Measurements from ENCODE around the gene ACSBG1. TPM values are rescaled to one million over a fixed set of nuclear protein-coding genes. Genes with fewer than 3 reads are reported as not detected.

Gene ACSBG1
- total and polyA plus RNA-seq, 10 of the 15 experiments (the other 5 are each of a cell fraction or from before 2014, with no cell fraction given) = 0.11 to 0.75 (median 0.42) TPM

GRCh38 chr15:78155355-78155939 lies 78.9 kb downstream of the ACSBG1 start:
- BruUV-seq (replicated peaks) = no TSS peak
- in situ Hi-C loops (cut with MboI) = loop anchor here (25.0 kb wide), 1 partner anchor 832 kb away; no protein-coding TSS in a partner anchor
- RAD21 ChIA-PET (ENCODE audit: unreplicated experiment) = interaction anchor here (0.8 to 3.1 kb wide), 6 partner anchors 10 to 40 kb away, joined by 3 to 18 read pairs (median 5); no protein-coding TSS in a partner anchor

More at GRCh38 chr15:78155355-78155939, 78.9 kb downstream of the ACSBG1 start:
- Histone ChIP-seq H3K9ac (ENCODE audit: control insufficient read depth, insufficient read depth, low read length) (no peak overlapping the region), H2AFZ (ENCODE audit: control insufficient read depth, low read depth, low read length) (no peak overlapping the region), H3K27ac (ENCODE audit: control insufficient read depth, insufficient read depth) (no peak overlapping the region), H3K4me3 (no peak overlapping the region), H3K27me3 (replicated peaks in 1 of 2; ENCODE audit: control insufficient read depth in 2 of 2, insufficient read depth in 2 of 2, low read length in 1 of 2) (no peaks in the 10 kb centered on the region), H3K36me3 (ENCODE audit: control insufficient read depth in 2 of 2, insufficient read depth in 2 of 2, low read length in 1 of 2) (peaks cover 4 to 26% of the 10 kb centered on the region in 2 experiments), H3K4me2 (ENCODE audit: control insufficient read depth, insufficient read depth) (no peak overlapping the region; the same call in 1 of the 2 replicates), H4K20me1 (ENCODE audit: control insufficient read depth, insufficient read depth) (no peaks in the 10 kb centered on the region), H3K79me2 (ENCODE audit: control insufficient read depth, insufficient read depth, low read length) (peaks cover 49% of the 10 kb centered on the region), H3K9me3 (replicated peaks; ENCODE audit: control insufficient read depth, insufficient read depth, low read length) (no peaks in the 10 kb centered on the region), H3K4me1 (ENCODE audit: control insufficient read depth, insufficient read depth, low read length) (peaks cover 6% of the 10 kb centered on the region)
- ChIA-PET SMC1A (ENCODE audit: uncharacterized antibody, unreplicated experiment) (interaction anchor here (0.7 to 7.0 kb wide), 10 partner anchors 11 to 283 kb away, joined by 3 to 59 read pairs (median 6); partner anchors contain the start of genes IREB2 and SKIC8), CTCF (interaction anchor here (1.0 to 3.1 kb wide), 8 partner anchors 11 to 42 kb away, joined by 3 to 14 read pairs (median 6); partner anchors contain the start of gene CIB2), POLR2A (interaction anchor here (0.5 to 3.1 kb wide), 7 partner anchors 11 to 145 kb away, joined by 3 to 19 read pairs (median 7); partner anchors contain the start of gene CIB2)
- no peak for DNase-seq (ENCODE audit: low read depth, low spot score)
- no peak for FAIRE-seq
- intact Hi-C loops (cut with micrococcal nuclease; ENCODE audit: unreplicated experiment) = no loop called here
- TF ChIP-seq MYC (IDR thresholded peaks at IDR 0.05; ENCODE audit: insufficient read depth, insufficient read length, insufficient replicate concordance, low read length, severe bottlenecking) (no peak), BCLAF1 (IDR thresholded peaks at IDR 0.05) (no peak), ZSCAN29 (IDR thresholded peaks at IDR 0.05) (no peak), REST (IDR thresholded peaks at IDR 0.05; ENCODE audit: low read depth, low read length) (no peak)
- WGBS (ENCODE audit: insufficient coverage, insufficient replicate concordance, low lambda C conversion rate, missing lambda C conversion rate) = 98% methylated on average over 4 of the region's 4 CpGs
- ATAC-seq = no peak

Measured in GM12878 (cell line).